Choroid plexus epithelial cell (primary cell): ENCODE results near the gene NKIRAS1.
"Not testable (repeated sequence)": the region's sequence is repeated elsewhere in the genome, so short reads cannot be mapped to it uniquely, and the experiment has no call there.

Experiments
- DNase-seq: peaks from one replicate; pipeline ENCODE4 v3.0.0-alpha.2; 2010; ENCODE audit warnings: low read depth
- H3K4me3 ChIP-seq: 2 replicates; pipeline ENCODE4 v1.5.1; 2011; ENCODE audit warnings: low read depth, mild to moderate bottlenecking, control low read depth, low read length, moderate library complexity
- TF ChIP-seq, protein P1 (sequence below): conservative IDR thresholded peaks from 2 replicates; pipeline ENCODE4 v1.5.1; 2011; ENCODE audit warnings: low read depth, mild to moderate bottlenecking, control low read depth, inconsistent platforms, low read length, moderate library complexity

Gene NKIRAS1

DNA sequence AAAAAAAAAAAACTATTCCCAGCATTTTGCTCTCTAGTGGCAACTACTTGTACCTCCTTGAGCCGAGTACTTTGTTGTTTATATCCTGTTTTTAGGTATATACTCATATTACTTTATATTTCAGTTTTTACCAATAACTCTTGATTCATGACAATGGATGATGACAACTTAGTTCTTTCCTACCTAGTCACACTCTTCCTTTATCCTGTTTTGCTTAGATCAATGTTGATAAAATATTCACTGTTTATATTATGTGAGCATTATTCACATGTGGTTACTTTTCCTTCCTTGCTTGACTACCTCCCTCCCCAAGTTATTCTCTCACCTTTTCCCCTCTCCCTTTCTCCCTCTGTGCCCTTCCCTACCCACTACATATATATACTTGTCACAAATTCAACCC is 53.7 kb downstream of the NKIRAS1 start:
- no peak overlapping the region for H3K4me3 ChIP-seq
- TF ChIP-seq, protein P1, sequence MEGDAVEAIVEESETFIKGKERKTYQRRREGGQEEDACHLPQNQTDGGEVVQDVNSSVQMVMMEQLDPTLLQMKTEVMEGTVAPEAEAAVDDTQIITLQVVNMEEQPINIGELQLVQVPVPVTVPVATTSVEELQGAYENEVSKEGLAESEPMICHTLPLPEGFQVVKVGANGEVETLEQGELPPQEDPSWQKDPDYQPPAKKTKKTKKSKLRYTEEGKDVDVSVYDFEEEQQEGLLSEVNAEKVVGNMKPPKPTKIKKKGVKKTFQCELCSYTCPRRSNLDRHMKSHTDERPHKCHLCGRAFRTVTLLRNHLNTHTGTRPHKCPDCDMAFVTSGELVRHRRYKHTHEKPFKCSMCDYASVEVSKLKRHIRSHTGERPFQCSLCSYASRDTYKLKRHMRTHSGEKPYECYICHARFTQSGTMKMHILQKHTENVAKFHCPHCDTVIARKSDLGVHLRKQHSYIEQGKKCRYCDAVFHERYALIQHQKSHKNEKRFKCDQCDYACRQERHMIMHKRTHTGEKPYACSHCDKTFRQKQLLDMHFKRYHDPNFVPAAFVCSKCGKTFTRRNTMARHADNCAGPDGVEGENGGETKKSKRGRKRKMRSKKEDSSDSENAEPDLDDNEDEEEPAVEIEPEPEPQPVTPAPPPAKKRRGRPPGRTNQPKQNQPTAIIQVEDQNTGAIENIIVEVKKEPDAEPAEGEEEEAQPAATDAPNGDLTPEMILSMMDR: no peak
- no peak for DNase-seq

- TF ChIP-seq, protein P1: no peak
- DNase-seq: no peak
Observed at GRCh38 chr3:23861689-23862088, 55.1 kb downstream of the NKIRAS1 start.

DNA sequence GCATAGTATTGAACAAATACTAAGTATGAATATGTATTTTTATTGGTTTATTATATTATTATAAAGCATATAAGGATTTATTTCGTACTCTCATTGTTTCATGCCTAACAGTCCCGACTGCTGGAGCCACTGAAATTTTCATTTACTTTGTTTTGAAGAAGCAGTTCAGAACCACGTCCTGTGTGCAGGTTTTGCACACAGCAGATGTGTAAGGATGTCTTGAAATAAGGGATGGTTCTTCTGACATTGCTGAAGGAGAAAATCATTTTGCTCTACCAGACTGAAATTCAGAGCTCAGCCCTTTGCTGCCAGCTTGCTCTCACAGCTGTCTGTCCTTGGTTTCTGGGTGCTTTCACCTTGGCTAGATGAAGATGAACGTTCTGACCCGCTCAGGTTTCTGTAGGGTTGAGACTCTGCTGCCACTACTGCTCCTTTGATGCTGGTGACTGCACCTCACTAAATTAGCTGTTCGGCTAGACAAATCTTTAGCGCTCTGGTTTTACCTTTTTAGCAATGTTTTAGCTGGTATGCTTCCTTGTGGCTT is 56.9 kb downstream of the NKIRAS1 start:
- H3K4me3 ChIP-seq: no peak overlapping the region
- no peak for DNase-seq
- TF ChIP-seq, protein P1: no peak

More at GRCh38 chr3:23861689-23862088, 55.1 kb downstream of the NKIRAS1 start:
- no peak overlapping the region for H3K4me3 ChIP-seq

- TF ChIP-seq, protein P1: no peak
Observed at GRCh38 chr3:23859012-23859743, 57.6 kb downstream of the NKIRAS1 start.

DNA sequence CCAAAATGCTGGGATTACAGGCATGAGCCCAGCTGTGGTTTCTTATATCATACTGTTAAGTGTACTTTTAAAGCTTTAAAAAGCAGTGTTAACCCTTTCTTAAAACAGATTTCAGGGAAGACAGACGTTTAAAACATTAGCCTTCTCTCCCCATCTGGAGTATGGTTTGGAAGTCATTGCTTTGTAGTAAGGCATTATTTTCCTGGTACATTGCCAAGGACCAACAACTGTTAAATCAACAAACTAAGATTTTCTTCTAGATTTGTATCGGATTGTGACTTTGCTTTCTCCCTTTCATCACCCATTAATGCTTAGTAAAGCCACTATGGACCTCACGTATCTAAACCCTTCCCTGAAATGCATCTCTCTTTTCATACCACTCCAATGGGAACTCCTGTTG is 60.5 kb downstream of the NKIRAS1 start:
- TF ChIP-seq, protein P1: no peak
- no peak overlapping the region for H3K4me3 ChIP-seq
- DNase-seq: peak; percentile 83

More at GRCh38 chr3:23859012-23859743, 57.6 kb downstream of the NKIRAS1 start:
- H3K4me3 ChIP-seq: no peak overlapping the region
- DNase-seq: peak; percentile 57

DNA sequence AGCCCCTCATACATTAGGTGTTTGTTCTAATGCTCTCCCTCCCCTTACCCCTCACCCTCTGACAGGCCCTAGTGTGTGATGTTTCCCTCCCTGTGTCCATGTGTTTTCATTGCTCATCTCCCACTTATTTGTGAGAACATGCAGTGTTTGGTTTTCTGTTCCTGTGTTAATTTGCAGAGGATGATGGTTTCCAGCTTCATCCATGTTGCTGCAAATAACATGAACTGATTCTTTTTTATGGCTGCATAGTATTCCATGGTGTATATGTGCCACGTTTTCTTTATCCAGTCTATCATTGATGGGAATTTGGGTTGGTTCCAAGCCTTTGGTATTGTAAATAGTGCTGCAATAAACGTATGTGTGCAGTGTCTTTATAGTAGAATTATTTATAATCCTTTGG is 67.3 kb downstream of the NKIRAS1 start:
- not testable (repeated sequence) for H3K4me3 ChIP-seq, DNase-seq

- no peak overlapping the region for H3K4me3 ChIP-seq
- DNase-seq: no peak
- TF ChIP-seq, protein P1: no peak
Observed at GRCh38 chr3:23845326-23846216, 71.2 kb downstream of the NKIRAS1 start.
